NCI-H1930 (cell line): Measurements from ENCODE around the gene PPFIBP2.

ENCODE experiments used
- DNase-seq, 2 experiments: peaks; one replicate each; lab custom pipeline; 2025; lab: John Stamatoyannopoulos, UW

The PPFIBP2 gene

GRCh38 chr11:7525424-7525823 is 11.6 kb downstream of the PPFIBP2 start:
- no peak for DNase-seq

- DNase-seq: no peak
Observed at GRCh38 chr11:7527029-7527428, 13.2 kb downstream of the PPFIBP2 start.

GRCh38 chr11:7528514-7529049 is 14.8 kb downstream of the PPFIBP2 start:
- no peak for DNase-seq

GRCh38 chr11:7530013-7530640 is 16.3 kb downstream of the PPFIBP2 start:
- DNase-seq: no peak

GRCh38 chr11:7531011-7531410 is 17.2 kb downstream of the PPFIBP2 start:
- DNase-seq: no peak

GRCh38 chr11:7532405-7533145 is 18.8 kb downstream of the PPFIBP2 start:
- no peak for DNase-seq

- no peak for DNase-seq
Observed at GRCh38 chr11:7533199-7534041, 19.6 kb downstream of the PPFIBP2 start.

- no peak for DNase-seq
Observed at GRCh38 chr11:7534042-7534378, 20.2 kb downstream of the PPFIBP2 start.

- no peak for DNase-seq
Observed at GRCh38 chr11:7536100-7536499, 22.3 kb downstream of the PPFIBP2 start.

- no peak for DNase-seq
Observed at GRCh38 chr11:7537265-7537664, 23.5 kb downstream of the PPFIBP2 start.

- no peak for DNase-seq
Observed at GRCh38 chr11:7538031-7538430, 24.2 kb downstream of the PPFIBP2 start.

- no peak for DNase-seq
Observed at GRCh38 chr11:7538466-7539454, 25.0 kb downstream of the PPFIBP2 start.

GRCh38 chr11:7540830-7541555 is 27.2 kb downstream of the PPFIBP2 start:
- DNase-seq: no peak

- no peak for DNase-seq
Observed at GRCh38 chr11:7543302-7543701, 29.5 kb downstream of the PPFIBP2 start.

- DNase-seq: no peak
Observed at GRCh38 chr11:7544021-7544420, 30.2 kb downstream of the PPFIBP2 start.

- DNase-seq: no peak
Observed at GRCh38 chr11:7545611-7546010, 31.8 kb downstream of the PPFIBP2 start.

GRCh38 chr11:7546324-7546791 is 32.6 kb downstream of the PPFIBP2 start:
- no peak for DNase-seq

GRCh38 chr11:7547687-7548086 is 33.9 kb downstream of the PPFIBP2 start:
- DNase-seq: no peak

GRCh38 chr11:7548659-7549274 is 35.0 kb downstream of the PPFIBP2 start:
- peak in 1 of 2 experiments; percentile 51 for DNase-seq

- DNase-seq: no peak
Observed at GRCh38 chr11:7549681-7550080, 35.9 kb downstream of the PPFIBP2 start.
